ENCODE measurements around the gene RAB1B.

RAB1B gene

DNA sequence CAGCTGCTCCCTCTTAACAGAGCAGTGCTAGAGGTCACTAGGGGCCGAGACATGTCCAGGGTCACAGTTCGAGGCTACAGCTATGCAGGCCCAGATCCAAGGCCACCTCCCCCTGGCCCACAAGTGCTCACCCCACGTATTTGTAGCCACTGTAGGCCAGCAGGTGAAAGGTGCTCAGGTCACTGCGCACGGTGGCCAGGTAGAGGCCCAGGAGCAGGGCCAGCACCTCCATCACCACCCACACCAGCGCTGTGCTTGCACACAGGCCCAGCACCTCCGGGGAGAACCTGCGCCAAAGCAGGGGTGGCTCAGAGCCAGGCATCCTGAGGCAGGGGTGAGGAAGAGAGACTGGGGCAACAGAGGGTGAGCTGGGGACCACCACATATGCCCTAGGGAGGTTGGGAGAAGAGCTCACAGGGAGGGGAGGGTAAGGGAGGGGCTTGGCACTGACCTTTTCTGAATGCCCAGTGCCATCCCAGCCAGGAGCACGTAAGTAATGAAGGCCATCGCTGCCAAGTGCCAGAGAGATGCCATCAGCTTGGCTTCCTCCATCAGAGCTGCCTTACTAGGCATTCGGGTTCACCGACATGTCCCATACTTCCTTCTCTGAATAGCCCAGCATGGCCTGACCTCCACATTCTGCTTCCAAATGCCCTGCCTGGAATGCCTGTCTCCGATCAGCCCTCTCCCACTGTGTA lies 17.0 kb downstream of the RAB1B start:
- no peak for DNase-seq

DNA sequence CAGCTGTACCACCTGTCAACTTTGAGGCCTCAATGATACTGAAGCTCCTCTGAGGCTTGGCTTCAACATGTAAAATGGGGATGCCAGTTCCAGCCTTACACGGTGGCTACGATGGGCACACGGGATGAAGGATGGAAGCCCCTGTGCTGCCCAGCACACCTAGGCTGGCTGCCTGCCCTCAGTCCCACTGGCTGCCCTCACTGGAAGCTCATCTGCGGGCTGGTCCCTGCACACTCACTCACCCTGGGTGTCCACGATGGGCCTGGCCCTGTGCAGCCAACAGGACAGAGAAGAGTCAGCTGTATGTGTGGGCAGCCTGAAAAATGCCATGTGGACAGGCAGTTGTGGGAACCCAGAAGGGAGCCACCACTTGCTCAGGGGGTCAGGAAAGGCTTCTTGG lies 18.3 kb downstream of the RAB1B start:
- DNase-seq = no peak

GRCh38 chr11:66287211-66287888 lies 18.9 kb downstream of the RAB1B start:
- DNase-seq = no peak

DNA sequence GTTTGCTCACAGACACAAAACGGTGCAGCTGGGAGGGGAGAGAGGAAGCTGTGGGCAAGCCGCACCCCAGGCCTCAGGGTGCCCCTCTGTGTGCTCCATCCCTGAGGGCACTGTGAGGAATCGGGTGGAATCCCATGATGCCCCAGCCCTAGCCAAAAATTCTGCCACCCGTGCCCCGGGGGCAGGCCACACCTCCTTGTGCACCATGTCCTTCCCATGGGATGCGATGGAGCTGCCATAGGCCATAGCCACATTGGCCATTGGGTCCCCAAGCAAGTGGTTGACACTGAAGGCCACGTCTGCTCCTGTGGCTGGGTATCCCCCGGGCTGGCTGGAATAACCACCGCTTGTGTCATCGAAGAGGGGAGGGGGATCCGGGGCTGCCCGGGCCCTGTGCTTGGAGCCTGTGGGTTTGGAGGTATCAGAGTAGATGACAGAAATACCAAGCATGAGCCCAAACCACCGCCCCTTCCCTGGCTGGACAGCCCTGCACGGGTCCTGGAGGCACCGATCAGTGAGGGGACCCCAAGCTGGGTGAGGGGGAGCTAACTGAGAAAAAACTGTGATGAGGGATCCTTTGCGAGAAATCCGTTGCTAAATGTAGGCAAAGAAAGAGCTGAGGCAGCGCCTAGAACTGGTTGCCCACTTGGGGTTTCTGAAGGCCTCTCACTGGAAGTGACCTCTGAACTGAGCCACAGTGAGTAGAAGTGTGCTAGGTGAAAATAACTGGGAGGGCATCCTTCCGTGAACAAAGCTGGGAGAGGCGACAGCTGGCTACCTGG lies 19.6 kb downstream of the RAB1B start:
- DNase-seq = no peak

DNA sequence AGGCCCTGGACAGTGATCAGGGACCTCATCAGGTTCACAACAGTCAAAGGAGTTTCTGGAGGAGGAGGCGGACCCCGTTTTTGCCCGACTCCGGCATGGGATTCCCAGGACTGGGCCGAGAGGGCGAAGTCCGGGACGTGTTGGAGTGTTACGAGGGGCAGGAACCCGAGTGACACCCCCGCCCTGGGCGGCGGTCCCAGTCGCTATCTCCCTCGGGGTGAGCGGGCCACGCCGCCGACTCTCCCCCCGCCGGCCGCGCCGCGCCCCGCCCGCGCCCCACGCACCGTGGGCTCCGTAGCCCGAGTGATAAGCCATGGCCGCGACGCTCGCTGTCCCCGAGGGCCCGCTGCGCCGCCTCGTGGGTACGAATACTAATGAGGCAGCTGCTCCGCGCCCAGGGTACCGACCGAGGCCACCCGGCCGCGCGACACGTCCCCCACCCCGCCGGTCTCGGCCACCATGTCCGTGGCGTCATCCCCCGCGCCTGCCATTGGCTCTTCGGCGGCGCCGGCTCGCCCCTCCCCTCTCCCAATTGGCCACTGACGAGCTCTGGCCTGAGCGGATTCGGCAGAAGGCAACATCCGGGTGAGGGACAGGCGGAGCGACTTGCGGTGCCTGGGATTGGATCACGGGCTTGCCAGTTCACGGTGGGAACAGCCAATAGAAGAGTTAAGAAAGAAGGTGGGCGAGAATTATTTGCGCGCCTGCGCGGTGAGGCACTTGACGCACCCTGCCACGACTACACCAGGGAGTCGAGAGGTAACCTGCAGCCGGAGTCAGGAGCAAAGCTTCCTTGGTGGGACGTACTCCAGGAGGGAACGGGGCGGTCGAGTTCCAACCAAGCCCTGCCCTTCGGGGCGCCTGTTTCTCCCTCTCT lies 20.5 kb downstream of the RAB1B start, which contains the start of gene YIF1A:
TSS of gene YIF1A (minus strand) at position 473 of the 877 bp plus-strand sequence. CDS start at position 315, 158 bp downstream.
- DNase-seq = peak; percentile 97

- DNase-seq = peak; percentile 81
These were observed 21.3 kb downstream of the RAB1B start for GRCh38 chr11:66289548-66290329.

- no peak for DNase-seq
These were observed 21.8 kb downstream of the RAB1B start for GRCh38 chr11:66290330-66290621.

DNA sequence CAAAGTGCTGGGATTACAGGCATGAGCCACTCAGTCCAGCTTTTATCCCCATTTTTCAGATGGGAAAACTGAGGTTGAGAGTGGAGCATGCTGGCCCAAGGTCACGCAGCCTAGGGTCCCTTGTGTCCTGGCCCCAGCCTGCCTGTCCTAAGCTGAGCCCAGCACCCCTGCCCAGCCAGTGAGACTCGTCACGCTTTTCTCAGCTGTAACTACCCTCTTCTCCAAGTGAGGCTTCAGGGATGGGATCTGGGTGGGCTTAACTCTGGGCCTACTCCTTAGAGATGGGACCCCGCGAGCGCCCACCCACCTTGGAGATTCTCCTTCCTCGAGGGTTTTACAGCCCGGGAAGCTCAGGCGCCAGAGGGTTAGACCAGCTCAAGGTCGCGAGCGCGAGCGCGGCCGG lies 22.9 kb downstream of the RAB1B start:
- DNase-seq = no peak

DNA sequence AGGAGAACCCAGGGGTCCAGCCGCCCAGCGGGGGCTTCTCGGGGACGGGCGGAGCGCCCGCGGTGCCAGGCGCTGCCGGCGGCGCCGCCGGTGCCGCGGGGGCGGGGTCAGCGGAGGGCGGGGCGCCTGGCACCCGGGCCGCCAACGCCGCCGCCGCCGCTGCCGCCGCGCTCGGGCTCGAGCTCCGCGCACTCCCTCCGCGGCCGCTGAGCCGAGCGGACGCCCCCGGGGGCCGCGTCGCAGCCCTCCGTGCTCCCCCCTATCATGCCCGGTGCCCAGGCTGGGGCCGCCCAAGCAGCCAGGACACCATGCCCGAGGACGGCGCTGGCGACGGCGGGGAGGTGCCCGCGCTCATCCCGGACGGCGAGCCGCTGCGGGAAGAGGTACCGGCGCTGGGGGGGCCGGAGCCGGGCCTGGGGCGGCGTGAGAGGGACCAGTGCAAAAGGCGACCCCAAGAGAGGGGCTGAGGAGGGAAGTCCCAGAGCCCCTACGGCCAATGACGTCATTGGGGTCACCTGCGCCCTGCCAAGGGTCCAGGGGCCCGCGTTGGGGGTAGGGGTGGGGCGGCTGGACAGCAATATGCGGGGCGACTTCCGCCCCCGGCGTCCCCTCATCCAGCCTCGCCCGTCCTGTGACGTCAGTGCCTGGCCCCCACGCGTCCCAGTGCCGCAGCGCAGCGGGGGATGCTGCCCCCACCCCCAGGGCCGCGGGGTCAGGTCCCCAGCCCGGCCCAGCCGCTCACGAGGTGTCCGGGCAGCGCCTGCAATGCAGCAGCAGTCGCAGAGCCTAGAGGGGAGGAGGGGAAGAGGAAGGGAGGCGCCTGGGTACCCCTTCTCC lies 23.5 kb downstream of the RAB1B start, which contains the start of gene TMEM151A:
TSS of gene TMEM151A (plus strand) at position 189 of the 837 bp plus-strand sequence. CDS start at position 309, 120 bp downstream.
- no peak for DNase-seq

- DNase-seq = no peak
These were observed 24.3 kb downstream of the RAB1B start for GRCh38 chr11:66292543-66293332.

DNA sequence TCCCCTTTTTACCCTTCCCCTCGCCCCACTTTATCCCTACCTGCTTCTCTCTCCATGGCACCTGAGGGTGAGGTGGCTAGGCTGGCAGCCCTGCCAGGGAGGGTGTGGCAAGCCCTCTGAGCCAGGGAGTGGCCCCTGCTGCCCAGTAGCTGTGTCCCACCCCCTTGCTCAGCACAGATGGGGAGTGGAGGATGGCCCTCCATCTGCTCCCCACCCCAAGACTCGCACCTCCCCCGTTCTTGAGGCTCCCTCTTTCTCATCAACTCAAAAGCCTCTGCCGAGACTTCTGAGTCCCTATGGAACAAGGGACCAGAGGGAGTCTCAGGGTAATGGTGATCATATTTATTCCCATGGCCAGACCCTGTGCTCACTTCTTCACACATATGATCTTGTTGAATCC lies 24.9 kb downstream of the RAB1B start:
- DNase-seq = no peak

- no peak for DNase-seq
These were observed 25.6 kb downstream of the RAB1B start for GRCh38 chr11:66293777-66294625.

DNA sequence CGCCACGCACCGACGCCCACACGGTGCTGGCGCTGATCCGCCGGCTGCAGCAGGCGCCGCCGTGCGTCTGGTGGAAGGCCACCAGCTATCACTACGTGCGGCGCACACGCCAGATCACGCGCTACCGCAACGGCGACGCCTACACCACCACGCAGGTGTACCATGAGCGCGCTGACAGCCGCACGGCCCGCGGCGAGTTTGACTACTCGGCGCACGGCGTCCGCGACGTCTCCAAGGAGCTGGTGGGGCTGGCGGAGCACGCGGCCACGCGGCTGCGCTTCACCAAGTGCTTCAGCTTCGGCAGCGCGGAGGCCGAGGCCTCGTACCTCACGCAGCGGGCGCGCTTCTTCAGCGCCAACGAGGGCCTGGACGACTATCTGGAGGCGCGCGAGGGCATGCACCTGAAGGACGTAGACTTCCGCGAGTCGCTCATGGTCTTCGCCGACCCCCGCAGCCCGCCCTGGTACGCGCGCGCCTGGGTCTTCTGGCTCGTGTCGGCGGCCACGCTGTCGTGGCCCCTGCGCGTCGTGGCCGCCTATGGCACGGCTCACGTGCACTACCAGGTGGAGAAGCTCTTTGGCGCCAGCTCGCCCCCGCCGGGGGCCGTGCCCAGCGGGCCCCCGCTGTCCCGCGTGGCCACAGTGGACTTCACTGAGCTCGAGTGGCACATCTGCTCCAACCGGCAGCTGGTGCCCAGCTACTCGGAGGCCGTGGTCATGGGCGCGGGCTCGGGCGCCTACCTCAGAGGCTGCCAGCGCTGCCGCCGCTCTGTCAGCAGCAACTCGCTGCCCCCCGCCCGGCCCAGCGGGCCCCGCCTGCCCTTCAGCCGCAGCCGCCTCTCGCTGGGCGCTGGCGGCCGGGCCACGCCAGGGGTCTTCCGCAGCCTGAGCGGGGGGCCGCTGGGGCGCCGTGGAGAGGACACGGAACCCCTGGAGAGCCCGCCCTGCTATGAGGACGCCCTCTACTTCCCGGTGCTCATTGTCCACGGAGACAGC lies 26.5 kb downstream of the RAB1B start:
- DNase-seq = no peak

GRCh38 chr11:66297610-66298009 lies 29.2 kb downstream of the RAB1B start:
- no peak for DNase-seq

- no peak for DNase-seq
These were observed 30.7 kb downstream of the RAB1B start for GRCh38 chr11:66299186-66299585.

DNA sequence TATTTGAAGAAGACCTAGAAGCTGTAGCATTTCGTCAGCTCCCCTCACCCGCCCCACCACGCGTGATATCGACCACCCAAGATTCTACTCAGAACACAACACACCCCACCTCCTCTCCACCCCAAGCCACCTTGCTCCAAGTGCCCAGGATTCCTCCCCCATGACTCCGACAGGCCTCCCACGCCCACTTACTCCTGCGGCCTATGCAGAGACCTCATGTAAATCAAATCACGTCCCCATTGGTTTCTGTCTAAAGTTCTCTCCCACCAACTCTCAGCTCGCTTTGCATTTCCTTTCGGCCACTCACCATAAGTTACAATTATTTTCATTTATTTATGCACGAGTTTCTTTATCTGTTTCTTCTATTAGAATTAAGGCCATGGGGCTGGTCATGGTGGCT lies 34.2 kb downstream of the RAB1B start:
- no peak for DNase-seq

GRCh38 chr11:66309475-66309874 lies 41.0 kb downstream of the RAB1B start:
- DNase-seq = no peak

DNA sequence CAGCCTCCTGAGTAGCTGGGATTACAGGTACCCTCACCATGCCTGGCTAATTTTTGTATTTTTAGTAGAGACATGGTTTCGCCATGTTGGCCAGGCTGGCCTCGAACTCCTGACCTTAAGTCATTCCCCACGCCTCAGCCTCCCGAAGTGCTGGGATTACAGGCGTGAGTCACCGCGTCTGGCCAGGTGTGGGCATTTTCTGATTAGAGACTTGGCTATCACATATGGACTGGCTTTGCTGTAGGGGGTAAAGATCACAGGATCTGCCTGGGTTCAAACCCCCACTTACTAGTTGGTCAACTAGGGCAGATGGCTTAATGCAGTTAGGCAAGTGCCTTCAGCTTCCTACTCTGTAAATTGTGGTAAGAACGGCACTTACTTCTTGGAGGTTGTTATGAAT lies 41.9 kb downstream of the RAB1B start:
- DNase-seq = no peak

Data from activated CD4-positive, CD25-positive, alpha-beta regulatory T cell treated with anti-CD3 and anti-CD28 coated beads, Interleukin-2, amount 50 U/mL, for 72 hours (primary cell).